Endothelial cell of umbilical vein (primary cell): ENCODE measurements around the gene BID.

ENCODE experiments used
- CTCF ChIP-seq, 2 donors: IDR thresholded peaks; 1 replicate in 1 of 2; 2 replicates in 1 of 2; pipeline ENCODE4 v1.5.1; 2011; ENCODE audit warnings: low read length in 2 of 2, mild to moderate bottlenecking in 2 of 2, moderate library complexity in 2 of 2, control low read depth in 1 of 2, inconsistent platforms in 1 of 2, low read depth in 1 of 2; ENCODE audit not compliant: insufficient read depth in 1 of 2; ENCODE audit errors: extremely low read depth in 1 of 2
- EZH2 ChIP-seq: IDR thresholded peaks from 2 replicates; pipeline ENCODE4 v1.6.1; 2012; ENCODE audit warnings: borderline replicate concordance, low read depth, mild to moderate bottlenecking, moderate library complexity, low read length, inconsistent platforms; ENCODE audit not compliant: severe bottlenecking
- FOS ChIP-seq: IDR thresholded peaks from 2 replicates; pipeline ENCODE4 v1.6.1; 2011; ENCODE audit warnings: mild to moderate bottlenecking, low read length, moderate library complexity, borderline replicate concordance; ENCODE audit not compliant: insufficient read depth
- GATA2 ChIP-seq: IDR thresholded peaks from 2 replicates; pipeline ENCODE4 v1.7.0; 2011; ENCODE audit warnings: low read depth, mild to moderate bottlenecking, moderate library complexity, mixed read lengths, low read length; ENCODE audit not compliant: insufficient read length, insufficient read depth
- JUN ChIP-seq: IDR thresholded peaks from 2 replicates; pipeline ENCODE4 v1.6.1; 2011; ENCODE audit warnings: borderline replicate concordance, low read depth; ENCODE audit not compliant: insufficient read length, insufficient read depth
- MAX ChIP-seq: IDR thresholded peaks from 2 replicates; pipeline ENCODE4 v1.6.1; 2011; ENCODE audit not compliant: insufficient read depth, insufficient read length
- MYC ChIP-seq: IDR thresholded peaks from one replicate; pipeline ENCODE4 v1.6.1; 2011; ENCODE audit warnings: mild to moderate bottlenecking, low read depth, low read length
- POLR2A ChIP-seq: IDR thresholded peaks from 2 replicates; pipeline ENCODE4 v1.6.1; 2012; ENCODE audit warnings: low read depth, mild to moderate bottlenecking, control low read depth, low read length
- POLR2AphosphoS5 ChIP-seq: IDR thresholded peaks from 2 replicates; pipeline ENCODE4 v1.6.1; 2012; ENCODE audit warnings: low read depth, mild to moderate bottlenecking, control low read depth, low read length, moderate library complexity; ENCODE audit not compliant: insufficient read depth

GRCh38 chr22:17700778-17701177 is 73.5 kb downstream of the BID start:
- TF ChIP-seq POLR2A (no peak), CTCF (IDR thresholded peaks at IDR 0.05; ENCODE audit: extremely low read depth in 1 of 2, insufficient read depth in 1 of 2, low read depth in 1 of 2, low read length in 2 of 2) (no peak), MAX (no peak), MYC (no peak), POLR2AphosphoS5 (no peak), EZH2 (no peak), FOS (no peak), JUN (no peak), GATA2 (no peak)
